Activated CD8-positive, alpha-beta T cell treated with anti-CD3 and anti-CD28 coated beads, Interleukin-2, amount 10 ng/mL, durations not matched to agents 7 days and 5 days (primary cell): ENCODE measurements around the gene FOXO1. TPM values are rescaled to one million over a fixed set of nuclear protein-coding genes. Genes with fewer than 3 reads are reported as not detected.

Experiments used
- ATAC-seq: fragments of 150-1000 bp; cut with Tn5 transposase; one replicate; pipeline ENCODE4 v1.10.0; 2021; ENCODE audit warnings: moderate library complexity
- CTCF ChIA-PET: fragments of 350-600 bp; sonication (Branson Sonifier 250); formaldehyde crosslinking; loops from one replicate; lab custom pipeline; 2021; ENCODE audit warnings: antibody characterized with exemption; lab: Charles Lee
- POLR2A ChIA-PET: fragments of 350-600 bp; sonication (Branson Sonifier 250); formaldehyde crosslinking; loops from one replicate; lab custom pipeline; 2021; ENCODE audit warnings: antibody characterized with exemption; lab: Charles Lee
- DNase-seq: peaks from one replicate; pipeline ENCODE4 v3.0.0-alpha.2; 2020
- H3K27ac Mint-ChIP-seq: one replicate; pipeline ENCODE4 v1.8.0; 2021; ENCODE audit warnings: mild to moderate bottlenecking, mixed read lengths
- H3K27me3 Mint-ChIP-seq: one replicate; pipeline ENCODE4 v1.8.0; 2021; ENCODE audit warnings: low read depth, mixed read lengths
- H3K36me3 Mint-ChIP-seq: one replicate; pipeline ENCODE4 v1.8.0; 2021; ENCODE audit warnings: low read depth, mixed read lengths
- H3K4me1 Mint-ChIP-seq: one replicate; pipeline ENCODE4 v1.8.0; 2021; ENCODE audit warnings: low read depth, mixed read lengths
- H3K4me3 Mint-ChIP-seq: one replicate; pipeline ENCODE4 v1.8.0; 2021; ENCODE audit warnings: mild to moderate bottlenecking, mixed read lengths
- H3K9me3 Mint-ChIP-seq: one replicate; pipeline ENCODE4 v1.8.0; 2022; ENCODE audit warnings: mixed read lengths; ENCODE audit not compliant: insufficient read depth
- total RNA-seq, 2 experiments: library from RNA; stranded (reverse); gene quantifications; one replicate each; pipeline ENCODE4 v1.2.3, GENCODE V29; 2021

Gene FOXO1
- total RNA-seq, 2 experiments from 2014 or later, result 23.1 to 24.0 TPM

GRCh38 chr13:40635315-40635995 is 31.0 kb downstream of the FOXO1 start:
- DNase-seq, result no peak
- H3K36me3 Mint-ChIP-seq, result peaks cover 30% of the 10 kb centered on the region
- no peaks in the 10 kb centered on the region for H3K27me3 Mint-ChIP-seq
- H3K9me3 Mint-ChIP-seq, result no peaks in the 10 kb centered on the region
- POLR2A ChIA-PET, result interaction anchor here (1.0 to 1.2 kb wide), 2 partner anchors 11 to 22 kb away, joined by 3 to 4 read pairs; no protein-coding TSS in a partner anchor
- no peak overlapping the region for H3K27ac Mint-ChIP-seq
- CTCF ChIA-PET, result interaction anchor here (1.5 kb wide), 1 partner anchor 32 kb away, joined by 3 read pairs; no protein-coding TSS in a partner anchor
- peaks cover 64% of the 10 kb centered on the region for H3K4me1 Mint-ChIP-seq
- no peak for ATAC-seq
- no peak overlapping the region for H3K4me3 Mint-ChIP-seq

GRCh38 chr13:40632915-40633314 is 33.5 kb downstream of the FOXO1 start:
- Mint-ChIP-seq H3K36me3 (peaks cover 37% of the 10 kb centered on the region), H3K27ac (no peak overlapping the region), H3K27me3 (no peaks in the 10 kb centered on the region), H3K4me3 (no peak overlapping the region), H3K4me1 (peaks cover 62% of the 10 kb centered on the region), H3K9me3 (no peaks in the 10 kb centered on the region)
- ChIA-PET POLR2A (interaction anchor here (1.1 kb wide), 1 partner anchor 31 kb away, joined by 4 read pairs; no protein-coding TSS in a partner anchor), CTCF (no interaction called here)
- ATAC-seq (no peak), DNase-seq (no peak)

DNA sequence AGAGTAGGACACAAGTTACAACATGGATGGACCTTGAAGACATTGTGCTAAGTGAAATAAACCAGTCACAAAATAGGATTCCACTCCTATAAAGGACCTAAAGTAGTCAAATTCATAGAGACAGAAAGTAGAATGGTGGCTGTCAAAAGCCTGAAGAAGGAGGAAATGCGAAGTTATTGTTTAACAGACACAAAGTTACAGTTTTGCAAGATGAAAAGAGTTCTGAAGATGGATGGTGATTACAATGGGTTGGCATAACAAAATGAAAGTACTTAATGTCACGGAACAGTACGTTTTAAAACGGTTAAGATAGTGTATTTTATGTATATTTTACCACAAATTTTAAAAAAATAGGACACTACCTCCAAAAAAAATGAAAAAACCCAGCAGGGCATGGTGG is 34.8 kb downstream of the FOXO1 start:
- CTCF ChIA-PET, result no interaction called here
- peak overlapping the region; percentile 49 for H3K4me3 Mint-ChIP-seq
- ATAC-seq, result peak; percentile 37
- no peaks in the 10 kb centered on the region for H3K27me3 Mint-ChIP-seq
- peak overlapping the region; percentile 81 for H3K27ac Mint-ChIP-seq
- no peak for DNase-seq
- H3K36me3 Mint-ChIP-seq, result peaks cover 41% of the 10 kb centered on the region
- H3K9me3 Mint-ChIP-seq, result no peaks in the 10 kb centered on the region
- peaks cover 63% of the 10 kb centered on the region for H3K4me1 Mint-ChIP-seq
- POLR2A ChIA-PET, result no interaction called here

DNA sequence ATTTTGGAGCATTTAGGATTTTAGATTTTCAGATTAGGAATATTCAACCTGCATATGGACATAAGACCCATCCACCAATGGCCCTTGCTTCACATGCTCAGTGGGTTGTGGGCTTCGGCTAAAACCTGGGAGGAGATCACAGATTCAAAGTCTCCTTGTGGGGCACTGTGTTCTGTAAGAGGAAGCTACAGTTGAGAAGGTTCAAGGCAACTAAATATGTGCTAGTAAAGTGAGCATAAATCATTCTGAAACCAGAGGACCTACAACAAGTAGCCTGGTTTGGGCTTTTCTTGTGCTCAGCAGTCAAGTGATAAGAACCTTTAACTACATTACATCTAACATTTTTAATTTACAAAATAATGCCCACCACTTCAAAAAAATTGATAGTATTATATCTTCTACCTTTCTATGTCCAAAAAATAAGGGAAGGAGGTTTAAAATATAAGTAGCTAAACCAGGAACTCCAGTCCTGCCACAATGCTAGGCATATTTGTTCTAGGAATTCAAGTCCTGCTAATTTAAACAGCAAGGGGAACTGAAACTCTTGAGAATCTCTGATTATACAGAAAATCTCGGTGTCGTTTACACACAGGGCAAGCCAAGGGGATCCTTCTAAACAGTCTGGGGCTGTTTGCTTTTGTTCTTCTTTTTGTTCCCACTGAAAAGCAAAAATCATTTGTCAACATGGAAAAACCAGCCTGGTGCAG is 36.6 kb downstream of the FOXO1 start:
- POLR2A ChIA-PET, result interaction anchor here (0.5 to 1.3 kb wide), 3 partner anchors 9 to 118 kb away, joined by 3 to 6 read pairs (median 3); no protein-coding TSS in a partner anchor
- H3K27me3 Mint-ChIP-seq, result no peaks in the 10 kb centered on the region
- H3K4me1 Mint-ChIP-seq, result peaks cover 60% of the 10 kb centered on the region
- DNase-seq (no peak), ATAC-seq (no peak)
- H3K9me3 Mint-ChIP-seq, result no peaks in the 10 kb centered on the region
- no peak overlapping the region for H3K4me3 Mint-ChIP-seq
- H3K36me3 Mint-ChIP-seq, result peaks cover 44% of the 10 kb centered on the region
- H3K27ac Mint-ChIP-seq, result peak overlapping the region; percentile 28
- CTCF ChIA-PET, result interaction anchor here (0.6 to 1.4 kb wide), 3 partner anchors 13 to 315 kb away, joined by 3 to 5 read pairs (median 3); no protein-coding TSS in a partner anchor

- ATAC-seq (no peak), DNase-seq (no peak)
- no peak overlapping the region for H3K4me3 Mint-ChIP-seq
- peaks cover 46% of the 10 kb centered on the region for H3K36me3 Mint-ChIP-seq
- CTCF ChIA-PET, result interaction anchor here (1.6 kb wide), 1 partner anchor 17 kb away, joined by 4 read pairs; no protein-coding TSS in a partner anchor
- POLR2A ChIA-PET, result no interaction called here
- H3K9me3 Mint-ChIP-seq, result no peaks in the 10 kb centered on the region
- H3K27ac Mint-ChIP-seq, result no peak overlapping the region
- H3K27me3 Mint-ChIP-seq, result no peaks in the 10 kb centered on the region
- peaks cover 77% of the 10 kb centered on the region for H3K4me1 Mint-ChIP-seq
These were observed 39.5 kb downstream of the FOXO1 start for GRCh38 chr13:40626977-40627376.

- no peak for DNase-seq
- Mint-ChIP-seq H3K27ac (no peak overlapping the region), H3K4me1 (peaks cover 74% of the 10 kb centered on the region), H3K4me3 (no peak overlapping the region), H3K9me3 (no peaks in the 10 kb centered on the region), H3K27me3 (no peaks in the 10 kb centered on the region), H3K36me3 (peaks cover 43% of the 10 kb centered on the region)
- ChIA-PET CTCF (interaction anchor here (1.6 kb wide), 1 partner anchor 17 kb away, joined by 4 read pairs; no protein-coding TSS in a partner anchor), POLR2A (no interaction called here)
- ATAC-seq, result no peak
These were observed 39.9 kb downstream of the FOXO1 start for GRCh38 chr13:40626561-40626960.

DNA sequence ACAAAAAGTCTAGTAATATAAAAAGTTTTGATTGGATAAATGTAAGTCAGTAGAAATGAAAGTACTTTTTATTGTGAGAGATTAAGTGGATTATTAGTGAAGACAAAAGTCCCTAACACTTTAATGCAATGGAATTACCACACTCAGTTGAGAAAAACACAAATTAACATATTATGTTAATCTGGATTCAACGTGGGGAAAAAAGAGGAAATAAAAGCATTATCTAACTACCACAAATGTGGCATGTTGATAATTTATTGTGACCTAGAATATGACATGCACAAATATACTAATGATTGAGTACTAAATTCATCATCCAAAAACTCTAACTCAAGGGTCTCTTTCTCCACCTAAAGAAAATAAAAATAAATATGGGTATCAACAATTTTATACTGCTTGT is 41.5 kb downstream of the FOXO1 start:
- Mint-ChIP-seq H3K36me3 (peaks cover 40% of the 10 kb centered on the region), H3K27ac (no peak overlapping the region), H3K27me3 (no peaks in the 10 kb centered on the region), H3K4me3 (no peak overlapping the region), H3K9me3 (no peaks in the 10 kb centered on the region), H3K4me1 (peaks cover 67% of the 10 kb centered on the region)
- DNase-seq (no peak), ATAC-seq (no peak)
- ChIA-PET POLR2A (interaction anchor here (1.0 kb wide), 1 partner anchor 39 kb away, joined by 3 read pairs; no protein-coding TSS in a partner anchor), CTCF (interaction anchor here (1.0 to 1.4 kb wide), 2 partner anchors 23 to 43 kb away, joined by 3 read pairs; no protein-coding TSS in a partner anchor)

- peaks cover 67% of the 10 kb centered on the region for H3K4me1 Mint-ChIP-seq
- H3K4me3 Mint-ChIP-seq, result no peak overlapping the region
- ATAC-seq (no peak), DNase-seq (no peak)
- H3K36me3 Mint-ChIP-seq, result peaks cover 41% of the 10 kb centered on the region
- no peaks in the 10 kb centered on the region for H3K27me3 Mint-ChIP-seq
- ChIA-PET CTCF (interaction anchor here (1.0 to 1.4 kb wide), 2 partner anchors 23 to 44 kb away, joined by 3 read pairs; no protein-coding TSS in a partner anchor), POLR2A (interaction anchor here (1.0 kb wide), 1 partner anchor 40 kb away, joined by 3 read pairs; no protein-coding TSS in a partner anchor)
- no peak overlapping the region for H3K27ac Mint-ChIP-seq
- H3K9me3 Mint-ChIP-seq, result no peaks in the 10 kb centered on the region
These were observed 42.1 kb downstream of the FOXO1 start for GRCh38 chr13:40624383-40624782.

DNA sequence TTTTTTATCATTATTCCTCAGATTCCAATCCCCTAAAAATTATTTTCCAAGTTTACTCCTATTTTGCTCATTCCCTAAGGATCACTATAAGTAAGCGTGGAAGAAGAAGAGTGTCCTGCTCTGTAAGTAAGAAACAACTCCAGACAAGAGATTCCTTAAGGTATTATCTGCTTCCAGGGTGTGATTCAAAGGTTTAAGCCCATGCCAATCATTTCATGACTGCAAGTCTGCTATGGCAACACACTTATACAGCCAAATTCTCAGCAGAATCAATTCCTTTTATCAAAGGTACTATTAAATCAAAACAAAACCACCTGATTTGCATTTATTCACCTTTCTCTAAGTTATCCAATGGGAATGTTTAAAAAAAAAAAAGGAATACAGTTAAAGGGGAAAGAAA is 43.7 kb downstream of the FOXO1 start:
- H3K27ac Mint-ChIP-seq, result no peak overlapping the region
- POLR2A ChIA-PET, result no interaction called here

DNA sequence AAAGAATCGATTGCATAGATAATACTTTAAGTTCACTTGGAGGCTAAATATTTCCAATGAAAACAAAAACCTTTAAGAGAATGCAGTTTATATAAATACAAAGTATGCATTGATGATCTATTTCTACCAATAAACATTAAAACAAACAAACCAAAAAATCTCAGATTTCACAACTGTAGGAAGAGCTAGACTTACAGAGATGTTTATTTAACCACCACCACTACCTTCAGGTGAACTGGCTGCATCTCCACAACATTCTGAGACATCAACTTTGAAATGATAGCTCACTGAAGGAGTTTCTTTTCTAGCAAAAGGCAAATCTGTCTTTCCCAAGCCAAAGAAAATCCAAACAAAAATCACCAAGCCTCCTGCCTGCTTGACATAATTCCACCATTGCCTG is 44.2 kb downstream of the FOXO1 start:
- DNase-seq (no peak), ATAC-seq (no peak)
- H3K27ac Mint-ChIP-seq, result peak overlapping the region; percentile 17
- no peaks in the 10 kb centered on the region for H3K9me3 Mint-ChIP-seq
- POLR2A ChIA-PET, result no interaction called here
- peaks cover 70% of the 10 kb centered on the region for H3K4me1 Mint-ChIP-seq
- CTCF ChIA-PET, result interaction anchor here (1.5 kb wide), 1 partner anchor 23 kb away, joined by 4 read pairs; no protein-coding TSS in a partner anchor
- peaks cover 37% of the 10 kb centered on the region for H3K36me3 Mint-ChIP-seq
- no peak overlapping the region for H3K4me3 Mint-ChIP-seq
- no peaks in the 10 kb centered on the region for H3K27me3 Mint-ChIP-seq

More for the DNA sequence above, 43.7 kb downstream of the FOXO1 start:
- no peak for DNase-seq
- Mint-ChIP-seq H3K27me3 (no peaks in the 10 kb centered on the region), H3K36me3 (peaks cover 39% of the 10 kb centered on the region), H3K9me3 (no peaks in the 10 kb centered on the region), H3K4me1 (peaks cover 67% of the 10 kb centered on the region), H3K4me3 (no peak overlapping the region)
- CTCF ChIA-PET, result interaction anchor here (1.5 kb wide), 1 partner anchor 22 kb away, joined by 4 read pairs; no protein-coding TSS in a partner anchor
- no peak for ATAC-seq

DNA sequence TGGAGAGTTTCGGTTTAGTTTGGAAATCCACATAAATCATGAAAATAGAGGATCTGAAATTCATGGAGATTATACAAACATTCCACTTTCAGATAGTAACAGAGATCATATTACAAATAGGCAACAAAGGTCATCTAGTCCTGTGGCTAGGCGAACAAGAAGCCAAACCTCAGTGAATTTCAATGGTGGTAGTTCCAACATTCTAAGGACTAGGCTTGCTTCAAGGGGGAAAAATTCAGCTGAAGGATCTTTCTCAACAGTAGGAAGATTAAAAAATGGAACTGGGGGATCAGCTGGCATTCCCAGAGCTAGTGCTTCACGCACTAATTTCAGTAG is 47.0 kb downstream of the FOXO1 start:
- H3K4me1 Mint-ChIP-seq, result peaks cover 73% of the 10 kb centered on the region
- ChIA-PET POLR2A (interaction anchor here (1.1 kb wide), 1 partner anchor 18 kb away, joined by 3 read pairs; no protein-coding TSS in a partner anchor), CTCF (interaction anchor here (1.1 kb wide), 1 partner anchor 21 kb away, joined by 3 read pairs; no protein-coding TSS in a partner anchor)
- H3K4me3 Mint-ChIP-seq, result no peak overlapping the region
- H3K27me3 Mint-ChIP-seq, result no peaks in the 10 kb centered on the region
- no peak for ATAC-seq
- H3K9me3 Mint-ChIP-seq, result no peaks in the 10 kb centered on the region
- peaks cover 34% of the 10 kb centered on the region for H3K36me3 Mint-ChIP-seq
- DNase-seq, result no peak
- peak overlapping the region; percentile 0 for H3K27ac Mint-ChIP-seq
